GM21390 (cell line): ENCODE measurements around the gene DZIP1.

ENCODE experiments used
- ATAC-seq: cut with Tn5 transposase; IDR thresholded peaks from one replicate; pipeline ENCODE4 v1.9.1; 2021; ENCODE audit not compliant: unreplicated experiment

The DZIP1 gene

DNA sequence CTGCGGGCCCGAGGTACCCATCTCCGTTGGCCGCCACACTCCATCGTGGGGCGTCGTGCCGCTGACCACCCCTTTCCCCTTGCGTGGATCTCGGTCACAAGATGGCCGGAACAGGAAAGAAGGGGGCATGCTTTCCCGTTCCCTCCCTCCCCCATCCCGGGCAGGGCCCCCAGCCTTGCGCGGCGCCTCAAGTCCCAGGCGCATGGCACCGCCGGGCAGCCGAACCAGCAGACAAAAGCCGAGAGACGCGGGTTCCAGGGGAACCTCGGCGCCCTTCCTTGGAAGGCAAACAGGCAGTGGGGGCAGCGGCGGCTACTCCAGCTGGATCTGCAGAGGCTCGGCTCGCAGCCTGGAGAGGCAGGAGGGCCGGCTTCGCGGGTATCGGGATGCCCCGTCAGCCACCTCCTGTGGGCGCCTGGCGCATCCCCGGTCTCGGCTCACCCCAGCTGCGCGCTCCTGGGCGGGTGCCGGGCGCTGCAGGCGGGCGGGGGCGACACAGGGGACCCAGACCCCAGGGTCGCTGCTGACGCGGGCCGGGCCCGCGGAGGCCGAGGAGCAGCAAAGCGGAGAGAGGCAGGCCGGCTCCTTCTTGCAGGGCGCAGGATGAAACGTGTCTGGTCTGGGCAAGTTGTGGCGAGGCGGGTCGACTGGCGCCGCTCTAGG lies 439 bp downstream of the DZIP1 start:
- ATAC-seq, result peak; percentile 38

DNA sequence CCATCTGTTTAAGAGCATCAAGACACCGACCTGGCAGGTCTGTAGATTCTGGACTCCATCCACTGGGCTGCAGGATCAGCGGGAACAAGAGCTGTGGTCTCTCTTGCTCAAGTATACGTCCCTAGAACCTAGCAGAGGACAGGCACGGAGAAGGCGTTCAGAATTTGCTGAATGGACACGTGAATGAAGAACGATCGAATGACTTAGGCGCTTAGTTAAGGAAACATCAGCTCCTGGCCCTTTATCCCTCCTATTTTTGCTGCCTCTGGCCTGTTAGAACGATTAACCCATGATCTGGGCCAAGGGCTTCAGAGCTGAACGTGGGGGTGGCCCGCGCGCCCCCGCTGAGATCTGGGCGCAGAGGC lies 953 bp downstream of the DZIP1 start:
- no peak for ATAC-seq

DNA sequence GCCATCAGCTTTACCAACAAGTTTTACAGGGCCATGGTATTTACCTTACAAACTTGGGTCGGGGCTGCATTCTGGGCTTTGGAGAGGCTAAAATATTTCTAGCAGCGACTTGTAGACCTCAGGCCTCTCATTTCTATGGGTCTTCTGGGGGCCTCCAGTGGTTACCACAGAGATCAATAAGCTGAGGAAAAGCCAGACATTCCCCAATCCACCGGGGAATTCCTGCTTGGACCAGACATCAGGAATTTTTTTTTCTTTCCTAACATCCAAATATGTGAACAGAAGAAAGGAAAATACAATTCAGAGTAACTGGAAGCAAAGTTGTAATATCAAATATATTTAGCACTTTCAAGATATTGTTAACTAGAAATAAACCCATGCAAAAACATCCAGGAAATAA lies 1.5 kb downstream of the DZIP1 start:
- no peak for ATAC-seq

DNA sequence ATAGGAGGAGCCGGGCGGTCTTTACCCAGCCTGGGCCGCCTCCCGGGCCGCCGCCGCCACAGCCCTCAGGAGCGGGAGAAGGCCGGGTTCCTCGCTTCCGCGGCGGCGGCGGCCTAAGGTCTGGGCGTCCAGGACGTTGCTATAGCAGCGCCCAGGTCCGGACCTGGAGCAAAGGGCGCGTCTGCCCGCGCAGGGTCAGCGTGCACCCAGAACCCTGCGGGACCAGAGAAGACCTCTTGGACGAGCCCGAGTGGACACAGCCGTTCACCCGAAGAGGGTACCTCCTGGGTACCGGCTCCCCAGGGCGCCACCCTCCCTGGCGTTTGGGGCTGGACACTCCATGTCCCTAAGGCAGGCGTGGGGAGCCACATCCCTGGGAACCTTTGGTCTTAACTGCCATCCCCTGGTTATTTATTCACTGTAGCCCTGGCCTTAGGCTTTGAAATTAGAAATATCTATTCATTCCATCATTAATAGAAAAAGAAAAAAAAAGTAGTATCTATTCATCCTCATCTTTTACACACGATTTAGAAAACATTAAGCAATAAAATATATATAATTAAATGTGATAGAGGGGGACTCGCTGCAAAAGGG lies 2.4 kb downstream of the DZIP1 start:
- ATAC-seq, result no peak

DNA sequence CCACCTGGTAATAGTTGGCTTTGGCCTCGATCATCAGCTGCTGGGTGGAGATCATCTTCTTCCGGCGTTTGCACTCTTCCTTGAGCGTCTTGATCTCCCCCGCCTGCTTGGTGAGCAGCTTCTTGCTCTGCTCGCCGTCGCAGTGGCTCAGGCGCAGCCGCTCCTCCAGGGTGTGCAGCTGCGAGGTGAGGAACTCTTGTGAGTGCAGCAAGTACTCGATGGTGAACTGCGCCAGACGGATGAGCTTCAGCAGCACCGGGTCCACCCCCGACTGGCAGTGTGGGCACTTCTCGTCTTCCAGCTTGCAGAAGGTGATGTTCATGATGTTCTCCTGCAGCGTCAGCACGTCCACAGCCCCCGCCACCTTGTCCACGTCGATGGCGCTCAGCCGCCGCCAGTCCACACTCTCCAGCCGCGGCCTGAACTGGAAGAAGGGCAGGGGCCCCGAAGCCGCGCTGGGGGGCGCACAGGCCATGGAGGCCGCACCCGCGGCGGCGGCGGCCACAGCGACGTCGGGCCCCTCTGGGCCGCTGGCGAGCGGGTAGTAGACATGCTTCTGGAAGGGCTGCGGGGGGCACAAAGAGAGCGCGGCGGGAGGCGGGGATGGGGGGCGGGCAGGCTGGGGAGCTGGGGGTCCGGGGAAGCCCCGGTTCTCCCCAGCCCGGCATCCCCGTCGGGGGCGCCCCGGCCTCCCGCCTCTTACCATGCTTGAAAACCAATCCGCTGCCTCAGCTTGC lies 3.0 kb downstream of the DZIP1 start:
- no peak for ATAC-seq

DNA sequence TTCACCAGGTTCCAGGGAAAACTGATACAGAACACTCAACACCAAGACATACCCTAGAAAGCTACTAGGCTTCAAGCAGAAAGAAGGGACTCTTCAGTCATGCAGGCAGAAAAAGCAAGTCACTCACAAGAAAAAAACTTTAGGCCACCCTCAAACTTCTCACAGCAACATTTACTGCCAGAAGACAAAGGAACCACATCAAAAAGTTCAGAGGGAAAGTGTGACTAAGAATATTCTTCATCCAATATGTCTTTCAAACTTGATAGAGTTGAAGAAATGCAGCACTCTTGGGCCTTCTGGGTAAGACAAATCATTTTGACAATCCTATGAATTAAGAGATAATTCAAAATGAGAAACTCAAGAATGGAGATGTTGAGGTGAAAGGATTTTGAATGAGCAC lies 7.7 kb downstream of the DZIP1 start:
- no peak for ATAC-seq

DNA sequence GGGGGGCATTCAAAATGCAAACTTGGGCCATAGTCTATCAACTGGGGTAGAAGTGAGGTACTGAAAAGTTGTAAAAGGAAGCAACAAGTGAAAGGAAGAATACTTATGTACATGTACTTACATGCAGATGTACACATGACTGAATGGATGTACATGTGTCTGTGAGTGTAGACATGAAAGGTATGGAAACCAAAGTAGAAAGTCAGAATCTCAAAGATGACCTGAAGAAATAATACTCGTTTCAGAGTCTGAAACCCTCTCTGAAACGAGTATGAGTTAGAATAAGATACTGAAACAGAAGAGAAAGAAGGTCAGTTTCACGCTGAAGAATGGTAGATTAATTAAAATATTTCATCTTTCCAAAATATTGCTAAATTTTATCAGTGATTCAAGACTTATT lies 13.9 kb downstream of the DZIP1 start:
- no peak for ATAC-seq

DNA sequence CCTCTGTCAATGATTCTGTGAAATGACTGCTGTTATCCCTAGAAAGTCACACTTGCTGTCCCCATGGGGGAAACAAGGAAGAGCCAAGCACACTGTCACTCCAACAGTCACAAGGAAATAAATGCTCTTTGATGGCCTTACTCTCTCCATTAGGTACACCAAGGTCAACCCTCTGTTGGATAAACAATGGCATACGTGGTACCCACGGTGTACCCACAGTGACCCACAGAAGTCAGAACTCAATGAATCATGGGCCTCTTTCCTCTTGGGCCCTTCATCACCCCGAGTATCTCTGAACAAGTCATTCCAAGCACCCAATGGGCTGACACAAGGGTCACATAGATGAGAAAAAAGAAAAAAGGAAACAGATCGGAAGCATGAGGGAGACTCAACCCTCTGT lies 15.4 kb downstream of the DZIP1 start:
- no peak for ATAC-seq

DNA sequence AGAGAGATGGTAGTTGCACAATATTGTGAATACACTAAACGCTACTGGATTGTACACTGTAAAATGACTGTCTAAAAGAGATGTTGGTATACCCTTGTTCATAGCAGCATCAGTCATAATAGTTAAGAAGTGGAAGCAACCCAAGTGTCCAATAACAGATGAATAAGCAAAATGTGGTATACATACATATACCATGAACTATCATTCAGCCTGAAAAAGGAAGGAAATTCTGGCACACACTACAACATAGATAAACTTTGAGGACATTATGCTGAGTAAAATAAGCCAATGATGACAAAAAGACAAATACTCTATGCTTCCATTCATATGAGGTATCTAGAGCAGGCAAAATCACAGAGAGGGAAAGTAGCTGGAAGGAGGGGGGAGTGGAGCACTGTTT lies 16.0 kb downstream of the DZIP1 start:
- ATAC-seq, result no peak

DNA sequence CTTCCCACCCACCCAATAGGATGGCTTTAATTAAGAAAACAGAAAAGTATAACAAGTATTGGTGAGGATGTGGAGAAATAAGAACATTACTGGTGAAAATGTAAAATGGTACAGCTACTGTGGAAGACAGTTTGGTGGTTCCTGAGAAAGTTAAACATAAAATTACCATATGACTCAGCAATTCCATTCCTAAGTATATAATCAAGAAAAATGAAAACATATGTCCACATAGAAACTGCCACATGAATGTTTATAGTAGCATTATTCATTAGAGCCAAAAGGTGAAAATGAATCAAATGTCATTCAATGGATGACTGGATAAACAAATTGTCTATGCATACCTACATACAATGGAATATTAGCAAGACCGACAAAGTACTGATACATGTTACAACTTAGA lies 16.9 kb downstream of the DZIP1 start:
- ATAC-seq, result no peak

DNA sequence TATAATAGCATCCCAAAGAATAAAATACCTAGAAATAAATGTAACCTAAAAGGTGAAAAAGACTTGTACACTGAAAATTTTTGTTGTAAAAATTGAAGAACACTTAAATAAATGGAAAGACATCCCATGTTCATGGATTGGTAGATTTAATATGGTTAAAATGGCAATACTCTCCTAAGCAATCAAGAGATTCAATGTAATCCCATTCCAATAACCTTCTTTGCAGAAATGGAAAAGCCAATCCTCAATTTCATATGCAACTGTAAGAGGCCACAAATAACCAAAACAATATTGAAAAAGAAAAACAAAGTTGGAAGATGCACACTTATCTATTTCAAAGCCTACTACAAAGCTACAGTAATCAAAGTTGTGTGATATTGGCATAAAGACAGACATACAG lies 17.7 kb downstream of the DZIP1 start:
- no peak for ATAC-seq

DNA sequence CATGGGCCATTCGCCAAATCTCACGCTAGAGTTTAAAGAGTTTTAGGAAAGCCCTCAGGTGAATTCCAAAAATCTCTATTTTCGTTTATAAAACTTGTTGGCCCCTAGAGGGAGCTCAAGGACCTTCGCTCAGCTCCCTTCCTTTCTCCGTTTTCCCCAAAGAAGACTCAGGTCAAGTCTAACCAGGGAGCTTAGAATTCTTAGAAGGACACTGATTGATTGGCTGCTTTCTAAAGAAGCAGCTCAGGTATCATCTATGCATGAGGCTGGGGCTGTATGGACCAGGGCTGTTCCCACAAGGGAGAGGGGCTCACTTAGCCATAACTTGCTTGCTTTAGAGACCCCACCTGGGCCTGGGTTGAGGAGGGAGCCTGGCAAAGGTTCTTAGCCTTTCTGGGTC lies 20.5 kb downstream of the DZIP1 start:
- peak; percentile 55 for ATAC-seq

DNA sequence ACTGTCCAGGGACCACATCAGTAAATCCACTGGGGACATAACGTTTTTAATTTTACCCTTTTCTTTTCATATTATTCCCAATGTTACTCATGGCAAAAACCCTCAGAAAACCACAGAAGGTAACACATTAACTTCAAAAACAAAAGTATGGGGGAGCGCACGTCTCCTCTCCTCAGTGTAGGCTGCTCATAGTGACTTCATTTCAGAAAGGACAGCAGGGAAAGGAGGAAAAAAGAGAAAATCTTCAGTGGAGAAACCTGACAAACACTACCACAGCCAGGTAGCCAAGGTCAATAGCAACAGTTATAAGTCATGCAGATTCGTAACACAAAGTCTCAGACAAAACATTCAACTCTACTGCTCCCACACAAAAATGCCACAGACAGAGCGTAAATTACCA lies 21.4 kb downstream of the DZIP1 start:
- no peak for ATAC-seq

DNA sequence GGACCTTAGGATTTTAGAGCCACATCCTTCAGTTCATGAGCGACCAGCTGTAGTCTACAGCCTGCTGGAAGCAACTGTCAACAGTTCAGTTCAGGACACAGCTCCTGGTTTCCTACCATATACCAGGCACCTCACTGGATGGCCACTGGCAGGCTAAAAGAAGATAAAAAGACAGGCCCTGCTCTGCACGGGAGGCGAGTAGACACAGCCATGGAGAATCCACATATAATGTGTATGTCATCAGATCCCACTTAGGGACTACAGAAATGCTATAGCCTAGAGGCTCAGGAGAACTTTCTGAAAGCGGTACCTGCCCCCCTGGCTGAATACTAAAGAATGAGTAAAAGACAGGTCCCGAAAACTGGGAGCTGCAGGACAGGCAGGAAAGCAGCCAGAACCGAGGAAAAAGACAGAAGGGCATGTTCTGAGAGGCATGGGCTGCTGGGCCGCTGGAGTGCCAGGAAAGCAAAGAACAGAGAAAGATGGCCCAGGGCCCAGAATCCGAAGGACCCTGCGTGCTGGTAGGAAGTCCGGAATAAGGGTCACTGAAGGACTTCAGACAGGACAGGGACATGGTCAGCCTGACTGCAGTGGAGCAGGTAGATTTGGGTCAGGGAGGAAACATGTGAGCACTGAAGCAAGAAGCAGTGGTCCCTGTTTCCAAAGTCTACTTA lies 23.5 kb downstream of the DZIP1 start:
- ATAC-seq, result no peak

DNA sequence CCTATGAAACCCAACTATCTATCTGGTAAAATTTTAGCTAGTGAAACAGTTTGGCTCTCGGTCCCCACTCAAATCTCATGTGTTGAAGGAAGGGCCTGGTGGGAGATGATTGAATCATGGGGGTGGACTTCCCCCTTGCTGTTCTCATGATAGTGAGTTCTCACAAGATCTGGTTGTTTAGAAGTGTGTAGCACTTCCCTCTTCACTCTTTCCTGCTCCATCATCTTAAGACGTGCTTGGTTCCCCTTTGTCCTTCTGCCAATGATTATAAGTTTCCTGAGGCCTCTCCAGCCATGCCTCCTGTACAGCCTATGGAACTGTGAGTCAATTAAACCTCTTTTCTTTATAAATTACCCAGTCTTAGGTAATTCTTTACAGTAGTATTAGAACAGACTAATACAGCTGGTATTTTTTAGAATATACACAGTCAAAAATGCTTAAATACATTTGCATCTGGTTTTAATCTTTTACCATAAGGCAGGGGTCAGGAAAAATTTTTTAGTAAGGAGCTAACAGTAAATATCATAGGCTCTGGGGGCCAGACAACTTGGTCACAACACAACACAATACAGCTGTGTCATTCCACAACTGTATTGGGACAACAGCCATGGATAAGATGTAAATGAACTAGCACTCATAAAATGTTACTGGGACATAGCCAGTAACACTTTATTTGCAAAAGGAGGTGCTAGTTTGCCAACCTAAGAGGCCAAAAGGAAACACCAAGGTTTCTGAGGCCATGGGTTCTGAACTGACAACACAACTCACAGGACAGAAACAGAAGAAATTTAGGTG lies 24.3 kb downstream of the DZIP1 start:
- no peak for ATAC-seq

DNA sequence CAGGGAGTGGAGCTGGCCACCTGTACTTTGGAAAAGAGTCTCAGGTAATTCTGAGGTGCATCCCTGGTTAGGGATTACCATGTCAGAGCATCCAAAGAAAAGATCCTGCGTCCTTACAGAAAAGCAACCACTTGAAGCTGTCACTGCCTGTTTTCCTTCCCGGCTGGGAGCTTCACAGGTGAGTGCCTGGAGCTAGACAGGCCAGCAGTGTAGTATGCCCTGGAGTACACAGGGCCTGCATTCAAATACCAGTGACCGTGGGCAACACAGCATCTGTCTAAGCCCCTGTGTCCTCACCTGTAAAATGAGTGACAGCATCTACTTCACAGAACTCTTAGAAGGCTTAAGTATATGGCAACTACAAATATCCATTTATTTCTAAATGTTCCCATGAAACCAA lies 29.0 kb downstream of the DZIP1 start:
- ATAC-seq, result no peak

DNA sequence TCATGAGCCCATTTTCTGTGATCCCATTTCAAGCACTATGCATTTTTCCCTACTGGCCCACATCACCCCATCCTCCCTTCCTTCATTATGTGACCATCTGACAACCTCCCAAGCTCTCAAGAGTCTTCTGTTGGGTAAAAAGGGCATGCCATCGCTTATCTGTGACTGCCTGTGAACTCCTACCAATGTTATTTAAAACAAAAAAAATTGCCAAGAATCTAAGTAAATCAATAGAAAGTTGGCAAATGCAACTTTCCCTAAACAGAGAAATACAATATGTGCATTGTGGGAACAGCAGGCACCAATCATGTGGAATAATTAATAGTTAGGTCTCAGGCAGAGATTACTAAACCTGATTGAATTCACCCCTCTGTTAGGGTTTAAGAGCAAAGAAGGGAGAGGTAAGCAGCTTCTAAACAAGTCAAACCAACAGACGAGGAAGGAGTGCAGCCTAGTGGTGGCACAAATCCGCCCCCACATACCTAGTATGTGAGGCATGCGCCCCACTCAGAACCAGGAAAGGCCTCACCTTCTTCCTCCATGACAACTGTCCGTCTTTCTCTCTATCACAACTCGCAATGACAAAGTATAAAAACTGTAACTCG lies 29.8 kb downstream of the DZIP1 start:
- ATAC-seq, result no peak

DNA sequence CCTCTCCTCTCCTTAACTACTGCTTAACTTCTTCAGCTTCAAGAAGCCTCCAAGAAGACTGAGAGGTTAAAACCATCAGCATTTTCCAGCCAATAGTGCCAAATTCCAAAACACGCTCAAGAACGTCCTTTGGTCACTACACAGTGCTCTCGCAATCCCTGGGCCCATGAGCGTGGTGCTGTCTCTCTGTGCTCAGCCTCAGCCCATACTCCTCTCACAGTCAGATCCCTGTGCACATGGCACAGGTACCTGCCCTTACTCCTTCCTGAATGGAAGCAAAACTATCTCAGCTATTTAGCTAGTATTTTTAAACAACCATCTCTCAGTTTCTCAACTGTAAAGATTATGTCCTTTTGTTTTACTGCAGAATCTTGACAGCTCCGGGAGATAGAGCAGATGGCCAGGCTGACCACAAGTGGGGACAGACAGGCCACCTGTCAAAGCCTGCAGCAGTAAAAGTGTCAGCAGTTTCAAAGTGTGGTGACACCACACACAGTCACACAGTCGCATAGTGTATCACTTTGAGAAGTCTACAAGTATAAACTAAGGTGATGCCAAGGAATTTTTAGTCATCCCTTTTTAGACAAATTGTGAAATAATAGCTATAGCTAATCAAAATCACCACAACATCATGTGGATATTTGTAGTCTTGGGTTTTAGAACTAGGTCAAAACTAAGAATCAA lies 35.7 kb downstream of the DZIP1 start:
- no peak for ATAC-seq

DNA sequence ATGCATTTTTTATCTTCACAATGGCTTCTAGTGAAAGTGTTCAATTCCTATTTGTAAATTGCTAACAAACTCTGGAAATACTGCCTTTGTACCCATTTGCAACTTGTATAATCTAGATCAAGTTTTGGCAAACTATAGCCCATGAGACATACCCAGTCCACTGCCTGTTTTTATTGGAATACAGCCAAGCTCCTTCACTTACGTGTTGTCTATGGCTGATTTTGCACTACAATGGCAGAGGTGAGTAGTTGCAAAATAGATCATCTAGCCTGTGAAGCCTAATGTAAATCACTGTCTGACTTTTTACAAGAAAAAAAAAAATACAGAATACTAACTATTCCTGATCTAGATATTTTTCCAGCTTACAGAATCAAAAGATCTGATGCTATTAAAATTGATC lies 37.1 kb downstream of the DZIP1 start:
- ATAC-seq, result no peak

DNA sequence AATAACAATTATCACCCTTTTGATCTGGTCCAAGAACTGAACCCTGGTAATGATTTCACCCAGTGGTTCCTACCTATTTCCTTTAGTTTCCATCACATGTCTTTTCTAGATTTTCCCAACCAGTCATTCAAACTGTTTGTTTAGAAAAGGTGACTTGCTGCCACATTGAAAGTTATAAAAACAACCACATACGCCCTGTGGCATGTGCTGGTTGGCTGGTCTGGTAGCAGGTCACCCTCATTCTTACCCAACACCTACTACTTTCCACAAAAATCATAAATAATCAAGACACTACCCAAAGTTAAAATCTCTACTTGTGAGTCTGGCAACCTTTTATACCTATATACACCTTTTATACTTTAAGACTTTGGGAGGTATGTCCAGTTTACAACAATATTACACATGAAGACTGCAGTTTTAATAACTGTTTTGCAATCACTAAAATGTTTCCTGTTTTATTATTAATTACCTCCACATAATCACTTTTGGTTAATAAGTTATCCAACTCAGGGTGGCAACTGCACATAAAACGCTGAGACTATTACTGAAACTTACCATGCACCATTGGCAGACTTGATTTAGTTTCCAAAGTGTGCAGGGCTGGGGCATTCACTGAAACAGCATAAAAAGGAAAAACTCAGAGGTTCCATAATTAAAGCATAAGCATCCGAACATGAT lies 38.9 kb downstream of the DZIP1 start:
- ATAC-seq, result no peak
